ENCODE data around the gene DOCK3.

GRCh38 chr3:50815844-50816243, 141.1 kb downstream of the DOCK3 start:
- TF ChIP-seq POLR2A (IDR thresholded peaks at IDR 0.05; ENCODE audit: low read depth, low read length) (no peak), POU2F2 (IDR thresholded peaks at IDR 0.05; ENCODE audit: low read depth, low read length) (no peak), TAF1 (IDR thresholded peaks at IDR 0.05; ENCODE audit: low read depth, low read length) (no peak), POLR2AphosphoS5 (IDR thresholded peaks at IDR 0.05; ENCODE audit: low read depth, low read length) (no peak), SPI1 (IDR thresholded peaks at IDR 0.05; ENCODE audit: low read depth, low read length) (no peak)

All from GM12891 (cell line).